Gastroesophageal sphincter (tissue), 3 donors: ENCODE results near the gene LHFPL3.

ENCODE experiments used
- CTCF ChIP-seq, 4 experiments: fragments of 200-600 bp in 2 of 4; fragments of 450-650 bp in 2 of 4; sonication (generic) in 1 of 4; IDR thresholded peaks; one replicate each; pipeline ENCODE4 v1.5.1; 2017 to 2019; ENCODE audit warnings: antibody characterized with exemption in 4 of 4, mild to moderate bottlenecking in 2 of 4, moderate library complexity in 2 of 4
- EP300 ChIP-seq: sonication (generic); formaldehyde crosslinking; IDR thresholded peaks from one replicate; pipeline ENCODE4 v1.6.1; 2017; ENCODE audit warnings: antibody characterized with exemption, mild to moderate bottlenecking
- POLR2A ChIP-seq, 2 donors: fragments of 450-650 bp; IDR thresholded peaks; one replicate each; pipeline ENCODE4 v1.6.1; 2017; ENCODE audit warnings: antibody characterized with exemption in 2 of 2, mild to moderate bottlenecking in 2 of 2, moderate library complexity in 1 of 2
- POLR2AphosphoS5 ChIP-seq: sonication (generic); formaldehyde crosslinking; IDR thresholded peaks from one replicate; pipeline ENCODE4 v1.6.1; 2017; ENCODE audit warnings: antibody characterized with exemption

GRCh38 chr7:104883718-104884452, 555.5 kb downstream of the LHFPL3 start:
- TF ChIP-seq CTCF (IDR thresholded peaks at IDR 0.05): peak; percentile 86 to 93 (median 90)
- TF ChIP-seq POLR2AphosphoS5: peak; percentile 10
- TF ChIP-seq POLR2A (IDR thresholded peaks at IDR 0.05): no peak
- no peak for TF ChIP-seq EP300
